Skeletal muscle tissue (tissue), 4 donors: ENCODE results near the gene ZBTB38. TPM values are rescaled to one million over a fixed set of nuclear protein-coding genes. Genes with fewer than 3 reads are reported as not detected.

ENCODE experiments used
- H3K27ac ChIP-seq: one replicate; pipeline ENCODE4 v1.7.0; 2013; ENCODE audit warnings: mild to moderate bottlenecking, low read depth, low read length, inconsistent platforms
- H3K27me3 ChIP-seq, 3 donors: one replicate each; pipeline ENCODE4 v1.7.0; 2013; ENCODE audit warnings: low read length in 3 of 3; ENCODE audit not compliant: control insufficient read depth in 3 of 3, insufficient read depth in 3 of 3
- H3K36me3 ChIP-seq, 3 donors: one replicate each; pipeline ENCODE4 v1.7.0; 2013; ENCODE audit warnings: low read length in 3 of 3; ENCODE audit not compliant: control insufficient read depth in 3 of 3, insufficient read depth in 3 of 3
- H3K4me1 ChIP-seq, 3 donors: one replicate each; pipeline ENCODE4 v1.7.0; 2013; ENCODE audit warnings: low read length in 3 of 3, mild to moderate bottlenecking in 3 of 3; ENCODE audit not compliant: control insufficient read depth in 3 of 3, insufficient read depth in 3 of 3
- H3K4me3 ChIP-seq, 3 donors: one replicate each; pipeline ENCODE4 v1.7.0; 2013; ENCODE audit warnings: low read length in 3 of 3
- H3K9ac ChIP-seq, 3 donors: one replicate each; pipeline ENCODE4 v1.7.0; 2013; ENCODE audit warnings: low read length in 3 of 3, mild to moderate bottlenecking in 3 of 3, moderate library complexity in 2 of 3, low read depth in 1 of 3
- H3K9me3 ChIP-seq, 3 donors: one replicate each; pipeline ENCODE4 v1.7.0; 2013; ENCODE audit warnings: low read length in 3 of 3; ENCODE audit not compliant: control insufficient read depth in 3 of 3
- total RNA-seq: library from RNA; depleted of rRNA; stranded (reverse); fragments of >200 nt; gene quantifications from one replicate; pipeline ENCODE4 v1.2.3, GENCODE V29; 2014
- donor health status: Osteomylitis.

ZBTB38 gene
- total RNA-seq, 1 donor from 2014 or later = 29.7 TPM

- H3K4me1 ChIP-seq = no peaks in the 10 kb centered on the region
- no peak overlapping the region for H3K4me3 ChIP-seq
- H3K27ac ChIP-seq = no peak overlapping the region
- H3K9me3 ChIP-seq = no peaks in the 10 kb centered on the region
- H3K27me3 ChIP-seq = no peaks in the 10 kb centered on the region
- H3K9ac ChIP-seq = no peak overlapping the region
- H3K36me3 ChIP-seq = no peaks in the 10 kb centered on the region
These were observed 15.9 kb upstream of the ZBTB38 start for GRCh38 chr3:141352262-141352984.

- Histone ChIP-seq H3K27ac (no peak overlapping the region), H3K4me3 (no peak overlapping the region), H3K27me3 (no peaks in the 10 kb centered on the region), H3K9me3 (no peaks in the 10 kb centered on the region), H3K9ac (no peak overlapping the region), H3K36me3 (no peaks in the 10 kb centered on the region), H3K4me1 (no peaks in the 10 kb centered on the region)
These were observed 14.4 kb upstream of the ZBTB38 start for GRCh38 chr3:141353652-141354495.

GRCh38 chr3:141354517-141354916 lies 13.8 kb upstream of the ZBTB38 start:
- Histone ChIP-seq H3K27ac (no peak overlapping the region), H3K4me3 (no peak overlapping the region), H3K27me3 (no peaks in the 10 kb centered on the region), H3K9me3 (no peaks in the 10 kb centered on the region), H3K4me1 (no peaks in the 10 kb centered on the region), H3K9ac (no peak overlapping the region), H3K36me3 (no peaks in the 10 kb centered on the region)

- H3K9ac ChIP-seq = no peak overlapping the region
- no peaks in the 10 kb centered on the region for H3K4me1 ChIP-seq
- H3K27ac ChIP-seq = no peak overlapping the region
- H3K36me3 ChIP-seq = no peaks in the 10 kb centered on the region
- H3K27me3 ChIP-seq = no peaks in the 10 kb centered on the region
- H3K4me3 ChIP-seq = no peak overlapping the region
- no peaks in the 10 kb centered on the region for H3K9me3 ChIP-seq
These were observed 13.1 kb upstream of the ZBTB38 start for GRCh38 chr3:141355242-141355641.

- H3K4me1 ChIP-seq = no peaks in the 10 kb centered on the region
- H3K27me3 ChIP-seq = no peaks in the 10 kb centered on the region
- H3K4me3 ChIP-seq = no peak overlapping the region
- no peaks in the 10 kb centered on the region for H3K9me3 ChIP-seq
- H3K27ac ChIP-seq = no peak overlapping the region
- H3K36me3 ChIP-seq = no peaks in the 10 kb centered on the region
- no peak overlapping the region for H3K9ac ChIP-seq
These were observed 12.3 kb upstream of the ZBTB38 start for GRCh38 chr3:141356046-141356445.

- Histone ChIP-seq H3K27ac (no peak overlapping the region), H3K9ac (peak overlapping the region in 2 of 3 donors; percentile 66 to 67), H3K9me3 (no peaks in the 10 kb centered on the region), H3K4me3 (peak overlapping the region; percentile 6 to 57 (median 41)), H3K4me1 (peaks cover 0 to 3% (median 2%) of the 10 kb centered on the region in 3 donors), H3K27me3 (no peaks in the 10 kb centered on the region), H3K36me3 (no peaks in the 10 kb centered on the region)
These were observed 7.3 kb upstream of the ZBTB38 start for GRCh38 chr3:141360888-141361598.

GRCh38 chr3:141362736-141363135 lies 5.6 kb upstream of the ZBTB38 start:
- Histone ChIP-seq H3K4me3 (no peak overlapping the region), H3K4me1 (peaks cover 10 to 19% (median 15%) of the 10 kb centered on the region in 3 donors), H3K36me3 (no peaks in the 10 kb centered on the region), H3K9ac (no peak overlapping the region), H3K27me3 (no peaks in the 10 kb centered on the region), H3K27ac (no peak overlapping the region), H3K9me3 (no peaks in the 10 kb centered on the region)

GRCh38 chr3:141365201-141365600 lies 3.1 kb upstream of the ZBTB38 start:
- H3K9me3 ChIP-seq = no peaks in the 10 kb centered on the region
- no peak overlapping the region for H3K4me3 ChIP-seq
- H3K36me3 ChIP-seq = no peaks in the 10 kb centered on the region
- no peak overlapping the region for H3K9ac ChIP-seq
- H3K4me1 ChIP-seq = peaks cover 20 to 30% (median 24%) of the 10 kb centered on the region in 3 donors
- H3K27ac ChIP-seq = no peak overlapping the region
- no peaks in the 10 kb centered on the region for H3K27me3 ChIP-seq

- H3K4me1 ChIP-seq = peaks cover 20 to 30% (median 24%) of the 10 kb centered on the region in 3 donors
- H3K9me3 ChIP-seq = no peaks in the 10 kb centered on the region
- no peaks in the 10 kb centered on the region for H3K36me3 ChIP-seq
- H3K27me3 ChIP-seq = no peaks in the 10 kb centered on the region
- H3K9ac ChIP-seq = peak overlapping the region in 1 of 3 donors; percentile 40
- peak overlapping the region; percentile 94 for H3K27ac ChIP-seq
- H3K4me3 ChIP-seq = no peak overlapping the region
These were observed 1.8 kb upstream of the ZBTB38 start for GRCh38 chr3:141366285-141367037.
